PFSK-1 (cell line): ENCODE data around the gene MUC21.

Source experiments
- POLR2AphosphoS5 ChIP-seq: IDR thresholded peaks from 2 replicates; pipeline ENCODE4 v1.6.1; 2012; ENCODE audit warnings: low read depth, mild to moderate bottlenecking, control low read depth, low read length, moderate library complexity
- TF ChIP-seq, protein P1 (sequence below), 2 experiments: IDR thresholded peaks; 2 replicates each; pipeline versions ENCODE4 v1.6.1 to v1.8.0; 2011 to 2012; ENCODE audit warnings: low read depth in 2 of 2, low read length in 2 of 2, control low read depth in 1 of 2, inconsistent platforms in 1 of 2, mild to moderate bottlenecking in 1 of 2, moderate library complexity in 1 of 2; ENCODE audit not compliant: insufficient read depth in 1 of 2

DNA sequence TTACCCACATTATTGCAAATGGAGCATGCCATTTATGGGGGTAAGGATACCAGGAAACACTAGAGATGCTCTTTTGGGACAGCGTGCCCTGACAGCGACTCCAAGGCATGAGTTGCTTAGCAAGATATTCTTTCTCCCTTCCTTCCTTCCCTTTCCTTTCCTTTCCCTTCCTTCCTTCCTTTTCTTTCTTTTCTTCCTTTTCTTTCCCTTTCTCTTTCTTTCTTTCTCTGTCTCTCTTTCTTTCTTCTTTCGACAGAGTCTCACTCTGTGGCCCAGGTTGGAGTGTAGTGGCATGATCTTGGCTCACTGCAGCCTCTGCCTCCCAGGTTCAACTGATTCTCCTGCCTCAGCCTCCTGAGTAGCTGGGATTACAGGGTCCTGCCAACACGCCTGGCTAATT is 39.5 kb upstream of the MUC21 start:
- TF ChIP-seq, protein P1, sequence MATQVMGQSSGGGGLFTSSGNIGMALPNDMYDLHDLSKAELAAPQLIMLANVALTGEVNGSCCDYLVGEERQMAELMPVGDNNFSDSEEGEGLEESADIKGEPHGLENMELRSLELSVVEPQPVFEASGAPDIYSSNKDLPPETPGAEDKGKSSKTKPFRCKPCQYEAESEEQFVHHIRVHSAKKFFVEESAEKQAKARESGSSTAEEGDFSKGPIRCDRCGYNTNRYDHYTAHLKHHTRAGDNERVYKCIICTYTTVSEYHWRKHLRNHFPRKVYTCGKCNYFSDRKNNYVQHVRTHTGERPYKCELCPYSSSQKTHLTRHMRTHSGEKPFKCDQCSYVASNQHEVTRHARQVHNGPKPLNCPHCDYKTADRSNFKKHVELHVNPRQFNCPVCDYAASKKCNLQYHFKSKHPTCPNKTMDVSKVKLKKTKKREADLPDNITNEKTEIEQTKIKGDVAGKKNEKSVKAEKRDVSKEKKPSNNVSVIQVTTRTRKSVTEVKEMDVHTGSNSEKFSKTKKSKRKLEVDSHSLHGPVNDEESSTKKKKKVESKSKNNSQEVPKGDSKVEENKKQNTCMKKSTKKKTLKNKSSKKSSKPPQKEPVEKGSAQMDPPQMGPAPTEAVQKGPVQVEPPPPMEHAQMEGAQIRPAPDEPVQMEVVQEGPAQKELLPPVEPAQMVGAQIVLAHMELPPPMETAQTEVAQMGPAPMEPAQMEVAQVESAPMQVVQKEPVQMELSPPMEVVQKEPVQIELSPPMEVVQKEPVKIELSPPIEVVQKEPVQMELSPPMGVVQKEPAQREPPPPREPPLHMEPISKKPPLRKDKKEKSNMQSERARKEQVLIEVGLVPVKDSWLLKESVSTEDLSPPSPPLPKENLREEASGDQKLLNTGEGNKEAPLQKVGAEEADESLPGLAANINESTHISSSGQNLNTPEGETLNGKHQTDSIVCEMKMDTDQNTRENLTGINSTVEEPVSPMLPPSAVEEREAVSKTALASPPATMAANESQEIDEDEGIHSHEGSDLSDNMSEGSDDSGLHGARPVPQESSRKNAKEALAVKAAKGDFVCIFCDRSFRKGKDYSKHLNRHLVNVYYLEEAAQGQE (IDR thresholded peaks at IDR 0.05; ENCODE audit: insufficient read depth in 1 of 2, low read depth in 2 of 2, low read length in 2 of 2) = no peak
- TF ChIP-seq POLR2AphosphoS5 = no peak
